ENCODE measurements around the gene RIMS3.
"Not testable (repeated sequence)": the region's sequence is repeated elsewhere in the genome, so short reads cannot be mapped to it uniquely, and the experiment has no call there.

RIMS3 gene

GRCh38 chr1:40665335-40666171, at the start of gene RIMS3:
Gene RIMS3 (minus strand): TSS chr1:40665682. CDS start chr1:40641925, 23,757 bp downstream.
- peak; percentile 81 for DNase-seq (ENCODE audit: low spot score)

DNA sequence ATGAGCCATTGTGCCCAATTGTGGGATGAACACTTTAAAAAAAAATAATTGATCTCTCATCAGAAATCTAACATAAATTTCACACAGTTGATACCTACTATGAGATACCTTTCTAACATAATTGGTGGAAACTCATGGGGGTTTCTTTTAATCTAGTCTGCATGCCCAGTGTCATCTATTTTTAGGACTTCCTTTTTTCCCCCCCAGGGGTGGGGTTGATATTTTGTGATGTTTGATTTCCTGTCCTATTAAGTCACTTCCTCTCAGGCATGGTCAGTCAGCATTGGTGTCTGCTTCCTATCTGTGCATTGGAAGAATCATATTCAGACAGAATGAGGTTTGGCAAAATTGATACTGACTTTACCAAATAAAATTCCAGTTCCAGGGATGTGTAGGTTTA, 47.5 kb upstream of the RIMS3 start:
- peak; percentile 22 for DNase-seq (ENCODE audit: low spot score)

- no peak for DNase-seq (ENCODE audit: low spot score)
Measured at GRCh38 chr1:40712405-40712944, 47.0 kb upstream of the RIMS3 start.

GRCh38 chr1:40711465-40712404, 46.3 kb upstream of the RIMS3 start:
- no peak for DNase-seq (ENCODE audit: low spot score)

DNA sequence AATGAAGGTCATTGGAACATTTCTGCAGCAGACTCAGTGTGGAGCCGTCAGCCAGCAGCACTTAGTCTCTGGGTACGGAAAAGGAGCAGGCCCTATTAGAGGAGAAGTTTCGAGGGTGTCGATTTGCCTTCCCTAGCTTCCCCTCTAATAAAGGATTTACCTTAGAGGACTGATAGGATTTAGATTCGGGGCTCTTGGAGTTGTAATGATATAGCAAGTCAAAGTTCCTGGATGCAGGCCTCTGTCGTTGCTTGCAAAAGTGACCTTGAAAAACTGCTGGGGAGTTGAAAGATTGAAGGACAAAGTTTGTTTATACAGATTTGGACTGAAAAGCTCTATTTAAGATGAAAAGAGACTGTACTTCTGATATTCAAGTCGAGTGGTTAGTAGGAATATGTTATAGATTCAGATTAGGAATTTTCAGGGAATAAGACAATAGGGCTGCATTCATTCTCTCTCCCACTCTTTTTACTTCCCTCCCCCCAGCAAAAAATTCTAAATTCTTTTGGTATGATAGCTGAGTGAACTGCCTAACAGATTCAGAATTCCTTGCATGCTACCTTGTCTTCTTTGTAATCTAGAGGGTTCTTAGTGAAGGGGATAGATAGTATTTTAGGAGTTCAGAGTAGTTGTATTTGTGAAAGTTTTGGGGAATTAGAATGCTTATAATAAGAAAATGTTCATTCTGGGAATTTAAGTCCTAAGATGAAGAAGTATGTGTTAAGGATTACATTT, 45.3 kb upstream of the RIMS3 start:
- peak; percentile 42 for DNase-seq (ENCODE audit: low spot score)

GRCh38 chr1:40709802-40710278, 44.4 kb upstream of the RIMS3 start:
- DNase-seq (ENCODE audit: low spot score): no peak

DNA sequence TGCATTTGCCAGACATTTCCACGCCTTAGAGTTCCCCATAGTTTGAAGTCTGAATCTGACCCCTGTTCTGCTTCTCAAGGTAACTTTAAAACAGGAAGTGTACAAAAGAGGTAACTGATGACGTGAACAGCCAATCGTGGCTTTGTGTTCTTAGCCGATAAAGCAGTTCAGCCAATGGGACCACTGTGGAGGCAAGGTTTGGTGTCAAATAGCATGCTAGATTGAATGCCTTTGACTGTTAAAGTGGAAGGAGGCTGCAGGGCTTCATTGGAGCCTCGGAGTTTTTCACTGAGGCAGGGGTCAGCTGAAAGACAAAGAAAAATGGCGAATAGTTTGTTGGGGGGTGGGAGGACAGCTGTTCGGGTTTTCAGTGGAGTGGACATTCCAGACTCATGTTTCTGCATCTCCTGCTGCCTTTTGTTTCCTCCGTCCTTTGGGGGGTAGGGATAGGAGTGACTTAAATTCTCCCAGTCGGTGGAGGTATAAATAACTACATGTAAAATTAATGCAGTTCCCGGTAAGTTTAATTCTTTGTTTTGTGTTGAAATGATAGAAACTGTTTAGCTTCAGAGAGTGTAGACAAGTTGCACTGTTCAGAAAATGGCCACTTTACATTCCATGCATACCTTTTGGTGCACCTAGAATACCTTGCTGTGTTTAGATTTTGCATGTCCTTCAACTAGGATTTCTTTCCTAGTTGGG, 43.8 kb upstream of the RIMS3 start:
- DNase-seq (ENCODE audit: low spot score): peak; percentile 98

GRCh38 chr1:40708750-40709099, 43.2 kb upstream of the RIMS3 start:
- DNase-seq (ENCODE audit: low spot score): no peak

GRCh38 chr1:40706626-40707025, 41.1 kb upstream of the RIMS3 start:
- DNase-seq (ENCODE audit: low spot score): no peak

GRCh38 chr1:40704817-40705733, 39.6 kb upstream of the RIMS3 start:
- no peak for DNase-seq (ENCODE audit: low spot score)

DNA sequence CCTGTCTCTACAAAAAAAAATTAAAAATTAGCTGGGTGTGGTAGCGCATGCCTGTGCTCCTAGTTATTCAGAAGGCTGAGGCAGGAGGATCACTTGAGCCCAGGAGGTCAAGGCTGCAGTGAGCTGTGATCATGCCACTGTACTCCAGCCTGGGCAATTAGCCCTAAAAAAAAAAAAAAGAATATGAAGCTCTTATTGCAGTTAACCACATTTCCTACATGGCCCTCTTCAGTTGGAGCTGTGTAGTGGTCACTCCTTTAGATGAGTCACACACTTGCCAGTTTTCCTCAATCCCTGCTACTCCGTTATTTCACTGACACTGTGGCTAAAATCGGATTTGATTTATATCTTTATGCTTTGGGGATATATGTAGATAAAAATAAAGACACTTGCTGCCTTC, 37.8 kb upstream of the RIMS3 start:
- no peak for DNase-seq (ENCODE audit: low spot score)

GRCh38 chr1:40702810-40703209, 37.3 kb upstream of the RIMS3 start:
- DNase-seq (ENCODE audit: low spot score): not testable (repeated sequence)

GRCh38 chr1:40701684-40702083, 36.2 kb upstream of the RIMS3 start:
- no peak for DNase-seq (ENCODE audit: low spot score)

- DNase-seq (ENCODE audit: low spot score): no peak
Measured at GRCh38 chr1:40699787-40700186, 34.3 kb upstream of the RIMS3 start.

- no peak for DNase-seq (ENCODE audit: low spot score)
Measured at GRCh38 chr1:40697436-40697835, 32.0 kb upstream of the RIMS3 start.

DNA sequence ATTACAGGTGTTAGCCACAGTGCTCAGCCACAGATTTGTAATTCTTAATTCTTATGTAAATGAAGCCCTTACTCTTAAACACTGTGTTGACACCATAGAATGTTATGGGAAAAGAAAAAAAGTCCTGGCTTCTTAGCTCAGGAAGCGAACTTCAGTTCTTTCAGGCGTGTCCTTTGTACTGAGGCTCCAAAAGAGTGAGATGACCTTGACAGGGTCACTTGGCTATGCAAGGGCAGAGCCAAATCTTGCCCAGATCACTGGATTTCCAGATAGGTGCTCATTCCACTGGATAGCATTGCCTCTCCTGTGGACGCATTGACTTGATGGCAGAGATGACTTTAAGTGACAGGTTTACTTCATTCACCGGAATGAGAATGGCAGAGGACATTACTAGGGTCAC, 30.8 kb upstream of the RIMS3 start:
- DNase-seq (ENCODE audit: low spot score): no peak

DNA sequence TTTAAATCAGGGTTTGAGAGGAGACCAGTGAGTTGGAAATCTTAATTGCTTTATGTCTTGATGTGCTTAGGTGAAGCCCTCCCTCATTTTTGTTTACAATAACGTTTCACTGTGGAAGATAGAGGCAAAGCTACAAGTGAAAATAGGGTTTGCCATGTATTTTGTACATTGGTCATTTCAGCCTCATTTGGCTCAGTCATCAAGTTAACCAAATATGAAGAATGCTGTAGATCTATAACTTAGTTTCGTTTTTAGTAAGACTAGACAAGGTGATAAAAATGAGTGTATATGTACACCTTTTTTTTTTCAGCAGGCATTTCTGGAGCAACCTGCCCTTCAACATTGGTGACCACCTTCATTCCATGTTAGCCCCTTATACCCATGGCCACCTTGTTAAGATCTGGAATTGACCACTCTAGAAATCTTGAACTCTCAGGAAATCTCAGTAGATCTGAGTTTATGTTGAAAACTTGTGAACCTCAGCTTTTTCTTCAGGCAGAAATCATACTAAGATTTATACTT, 28.9 kb upstream of the RIMS3 start:
- DNase-seq (ENCODE audit: low spot score): no peak

DNA sequence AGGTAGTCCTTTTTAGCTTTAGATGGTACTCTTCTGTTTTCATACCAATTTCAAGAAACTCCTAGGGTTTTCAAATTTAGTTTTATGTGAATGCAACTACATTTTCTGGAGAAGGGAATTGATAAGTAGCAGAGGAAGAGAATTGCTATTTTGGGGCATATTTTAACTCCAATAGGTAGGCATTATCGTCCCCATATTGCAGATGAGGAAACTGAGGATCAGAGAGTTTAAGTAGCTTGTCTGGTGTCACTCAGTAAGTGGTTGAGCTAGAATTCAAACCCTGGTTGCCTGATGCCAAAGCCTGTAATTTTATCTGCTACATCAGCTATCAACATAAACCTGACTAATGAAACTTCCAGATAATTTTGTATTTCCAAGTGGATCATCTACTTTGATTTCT, 27.9 kb upstream of the RIMS3 start:
- no peak for DNase-seq (ENCODE audit: low spot score)

GRCh38 chr1:40692429-40692895, 27.0 kb upstream of the RIMS3 start:
- no peak for DNase-seq (ENCODE audit: low spot score)
